ENCODE results near the gene MGAT5B.

The MGAT5B gene

GRCh38 chr17:76923491-76923890, 55.3 kb downstream of the MGAT5B start:
- peaks cover 6% of the 10 kb centered on the region for H3K4me1 ChIP-seq (ENCODE audit: control insufficient read depth, insufficient read depth, low read length)
- no peaks in the 10 kb centered on the region for H3K36me3 ChIP-seq (ENCODE audit: control insufficient read depth, insufficient read depth, low read length)
- H3K27ac ChIP-seq (ENCODE audit: insufficient read depth, low read depth, low read length, poor library complexity, severe bottlenecking) = no peak overlapping the region
- WGBS, 2 experiments = 92% methylated on average over 13 of the region's 13 CpGs
- H3K4me3 ChIP-seq (ENCODE audit: insufficient read depth, low read depth, low read length) = no peak overlapping the region
- no peaks in the 10 kb centered on the region for H3K9me3 ChIP-seq (ENCODE audit: control insufficient read depth, low read length)
- no peaks in the 10 kb centered on the region for H3K27me3 ChIP-seq (ENCODE audit: control insufficient read depth, insufficient read depth, low read length, poor library complexity, severe bottlenecking)

GRCh38 chr17:76924345-76925342, 56.4 kb downstream of the MGAT5B start:
- Histone ChIP-seq H3K36me3 (ENCODE audit: control insufficient read depth, insufficient read depth, low read length) (no peaks in the 10 kb centered on the region), H3K27me3 (ENCODE audit: control insufficient read depth, insufficient read depth, low read length, poor library complexity, severe bottlenecking) (no peaks in the 10 kb centered on the region), H3K4me3 (ENCODE audit: insufficient read depth, low read depth, low read length) (no peak overlapping the region), H3K27ac (ENCODE audit: insufficient read depth, low read depth, low read length, poor library complexity, severe bottlenecking) (no peak overlapping the region), H3K4me1 (ENCODE audit: control insufficient read depth, insufficient read depth, low read length) (peaks cover 6% of the 10 kb centered on the region), H3K9me3 (ENCODE audit: control insufficient read depth, low read length) (no peaks in the 10 kb centered on the region)
- WGBS, 2 experiments = 83 to 86% methylated on average over 28 to 30 of the region's 32 CpGs

- Histone ChIP-seq H3K36me3 (ENCODE audit: control insufficient read depth, insufficient read depth, low read length) (no peaks in the 10 kb centered on the region), H3K4me3 (ENCODE audit: insufficient read depth, low read depth, low read length) (no peak overlapping the region), H3K27ac (ENCODE audit: insufficient read depth, low read depth, low read length, poor library complexity, severe bottlenecking) (no peak overlapping the region), H3K4me1 (ENCODE audit: control insufficient read depth, insufficient read depth, low read length) (peaks cover 6% of the 10 kb centered on the region), H3K27me3 (ENCODE audit: control insufficient read depth, insufficient read depth, low read length, poor library complexity, severe bottlenecking) (no peaks in the 10 kb centered on the region), H3K9me3 (ENCODE audit: control insufficient read depth, low read length) (no peaks in the 10 kb centered on the region)
- 88% methylated on average over 8 of the region's 8 CpGs for WGBS, 2 experiments
These were observed 57.3 kb downstream of the MGAT5B start for GRCh38 chr17:76925441-76925891.

- Histone ChIP-seq H3K27ac (ENCODE audit: insufficient read depth, low read depth, low read length, poor library complexity, severe bottlenecking) (no peak overlapping the region), H3K27me3 (ENCODE audit: control insufficient read depth, insufficient read depth, low read length, poor library complexity, severe bottlenecking) (no peaks in the 10 kb centered on the region), H3K4me3 (ENCODE audit: insufficient read depth, low read depth, low read length) (no peak overlapping the region), H3K36me3 (ENCODE audit: control insufficient read depth, insufficient read depth, low read length) (no peaks in the 10 kb centered on the region), H3K4me1 (ENCODE audit: control insufficient read depth, insufficient read depth, low read length) (peaks cover 6% of the 10 kb centered on the region), H3K9me3 (ENCODE audit: control insufficient read depth, low read length) (no peaks in the 10 kb centered on the region)
- WGBS, 2 experiments = 82 to 85% methylated on average over 17 of the region's 17 CpGs
These were observed 58.1 kb downstream of the MGAT5B start for GRCh38 chr17:76926237-76926866.

GRCh38 chr17:76927577-76927976, 59.4 kb downstream of the MGAT5B start:
- 95 to 96% methylated on average over 12 of the region's 12 CpGs for WGBS, 2 experiments
- no peak overlapping the region for H3K4me3 ChIP-seq (ENCODE audit: insufficient read depth, low read depth, low read length)
- no peak overlapping the region for H3K27ac ChIP-seq (ENCODE audit: insufficient read depth, low read depth, low read length, poor library complexity, severe bottlenecking)
- peaks cover 3% of the 10 kb centered on the region for H3K4me1 ChIP-seq (ENCODE audit: control insufficient read depth, insufficient read depth, low read length)
- no peaks in the 10 kb centered on the region for H3K36me3 ChIP-seq (ENCODE audit: control insufficient read depth, insufficient read depth, low read length)
- H3K9me3 ChIP-seq (ENCODE audit: control insufficient read depth, low read length) = no peaks in the 10 kb centered on the region
- no peaks in the 10 kb centered on the region for H3K27me3 ChIP-seq (ENCODE audit: control insufficient read depth, insufficient read depth, low read length, poor library complexity, severe bottlenecking)

GRCh38 chr17:76927982-76928381, 59.8 kb downstream of the MGAT5B start:
- H3K27ac ChIP-seq (ENCODE audit: insufficient read depth, low read depth, low read length, poor library complexity, severe bottlenecking) = no peak overlapping the region
- no peaks in the 10 kb centered on the region for H3K4me1 ChIP-seq (ENCODE audit: control insufficient read depth, insufficient read depth, low read length)
- 90 to 96% methylated on average over 4 of the region's 4 CpGs for WGBS, 2 experiments
- no peaks in the 10 kb centered on the region for H3K27me3 ChIP-seq (ENCODE audit: control insufficient read depth, insufficient read depth, low read length, poor library complexity, severe bottlenecking)
- no peaks in the 10 kb centered on the region for H3K36me3 ChIP-seq (ENCODE audit: control insufficient read depth, insufficient read depth, low read length)
- no peaks in the 10 kb centered on the region for H3K9me3 ChIP-seq (ENCODE audit: control insufficient read depth, low read length)
- H3K4me3 ChIP-seq (ENCODE audit: insufficient read depth, low read depth, low read length) = no peak overlapping the region

- WGBS, 2 experiments = 86 to 92% methylated on average over 2 to 3 of the region's 3 CpGs
- Histone ChIP-seq H3K27ac (ENCODE audit: insufficient read depth, low read depth, low read length, poor library complexity, severe bottlenecking) (no peak overlapping the region), H3K27me3 (ENCODE audit: control insufficient read depth, insufficient read depth, low read length, poor library complexity, severe bottlenecking) (no peaks in the 10 kb centered on the region), H3K36me3 (ENCODE audit: control insufficient read depth, insufficient read depth, low read length) (no peaks in the 10 kb centered on the region), H3K4me3 (ENCODE audit: insufficient read depth, low read depth, low read length) (no peak overlapping the region), H3K4me1 (ENCODE audit: control insufficient read depth, insufficient read depth, low read length) (no peaks in the 10 kb centered on the region), H3K9me3 (ENCODE audit: control insufficient read depth, low read length) (no peaks in the 10 kb centered on the region)
These were observed 60.9 kb downstream of the MGAT5B start for GRCh38 chr17:76929148-76929547.

- H3K4me3 ChIP-seq (ENCODE audit: insufficient read depth, low read depth, low read length) = no peak overlapping the region
- H3K9me3 ChIP-seq (ENCODE audit: control insufficient read depth, low read length) = no peaks in the 10 kb centered on the region
- no peaks in the 10 kb centered on the region for H3K36me3 ChIP-seq (ENCODE audit: control insufficient read depth, insufficient read depth, low read length)
- no peak overlapping the region for H3K27ac ChIP-seq (ENCODE audit: insufficient read depth, low read depth, low read length, poor library complexity, severe bottlenecking)
- no peaks in the 10 kb centered on the region for H3K27me3 ChIP-seq (ENCODE audit: control insufficient read depth, insufficient read depth, low read length, poor library complexity, severe bottlenecking)
- H3K4me1 ChIP-seq (ENCODE audit: control insufficient read depth, insufficient read depth, low read length) = no peaks in the 10 kb centered on the region
- 82 to 91% methylated on average over 2 of the region's 2 CpGs for WGBS, 2 experiments
These were observed 61.4 kb downstream of the MGAT5B start for GRCh38 chr17:76929601-76930000.

GRCh38 chr17:76930107-76930506, 61.9 kb downstream of the MGAT5B start:
- 88 to 91% methylated on average over 6 of the region's 6 CpGs for WGBS, 2 experiments
- no peaks in the 10 kb centered on the region for H3K4me1 ChIP-seq (ENCODE audit: control insufficient read depth, insufficient read depth, low read length)
- no peaks in the 10 kb centered on the region for H3K9me3 ChIP-seq (ENCODE audit: control insufficient read depth, low read length)
- no peak overlapping the region for H3K4me3 ChIP-seq (ENCODE audit: insufficient read depth, low read depth, low read length)
- no peak overlapping the region for H3K27ac ChIP-seq (ENCODE audit: insufficient read depth, low read depth, low read length, poor library complexity, severe bottlenecking)
- no peaks in the 10 kb centered on the region for H3K36me3 ChIP-seq (ENCODE audit: control insufficient read depth, insufficient read depth, low read length)
- no peaks in the 10 kb centered on the region for H3K27me3 ChIP-seq (ENCODE audit: control insufficient read depth, insufficient read depth, low read length, poor library complexity, severe bottlenecking)

All from ectodermal cell (in vitro differentiated cells).